H1 (cell line): ENCODE measurements around the gene MREG. TPM values are rescaled to one million over a fixed set of nuclear protein-coding genes. Genes with fewer than 3 reads are reported as not detected.

ENCODE experiments used
- CTCF ChIA-PET: fragments of 300-600 bp; sonication (Branson Sonifier 250); formaldehyde crosslinking; loops from one replicate; lab custom pipeline; 2021; ENCODE audit not compliant: partially characterized antibody; lab: Charles Lee
- POLR2A ChIA-PET: fragments of 300-600 bp; sonication (Branson Sonifier 250); formaldehyde crosslinking; loops from one replicate; lab custom pipeline; 2021; ENCODE audit warnings: inconsistent platforms; ENCODE audit not compliant: partially characterized antibody; lab: Charles Lee
- DNase-seq, 2 experiments: peaks; one replicate each; pipeline versions ENCODE4 v3.0.0 to v3.0.0-alpha.2; 2010 to 2022; ENCODE audit warnings: low spot score in 2 of 2, low read depth in 1 of 2, mixed read lengths in 1 of 2
- FAIRE-seq: peaks from 2 replicates; lab custom pipeline; 2011; peaks lifted over from hg19 to GRCh38; lab: Jason Lieb, UNC
- H2AFZ ChIP-seq: 2 replicates; pipeline ENCODE4 v1.8.1; 2012; ENCODE audit warnings: low read length, inconsistent platforms
- H2AK5ac ChIP-seq: 2 replicates; pipeline ENCODE4 v1.6.1; 2013; ENCODE audit warnings: low read depth, low read length
- H2BK120ac ChIP-seq: replicated peaks from 2 replicates; pipeline ENCODE3; 2013; ENCODE audit warnings: low read depth, low read length, inconsistent platforms
- H2BK12ac ChIP-seq: 2 replicates; pipeline ENCODE4 v1.6.1; 2013; ENCODE audit warnings: low read depth, low read length
- H2BK15ac ChIP-seq: 2 replicates; pipeline ENCODE4 v1.6.1; 2013; ENCODE audit warnings: low read length
- H2BK20ac ChIP-seq: 2 replicates; pipeline ENCODE4 v1.6.1; 2013; ENCODE audit warnings: low read length
- H2BK5ac ChIP-seq: 2 replicates; pipeline ENCODE4 v1.6.1; 2013; ENCODE audit warnings: low read depth, low read length
- H3K14ac ChIP-seq: 2 replicates; pipeline ENCODE4 v1.6.1; 2013; ENCODE audit warnings: inconsistent platforms; ENCODE audit not compliant: insufficient read length
- H3K18ac ChIP-seq: 2 replicates; pipeline ENCODE4 v1.6.1; 2013; ENCODE audit warnings: low read length; ENCODE audit errors: extremely low read depth
- H3K23ac ChIP-seq: 2 replicates; pipeline ENCODE4 v1.6.1; 2013; ENCODE audit warnings: inconsistent platforms; ENCODE audit not compliant: insufficient read length
- H3K23me2 ChIP-seq: 2 replicates; pipeline ENCODE4 v1.6.1; 2013; ENCODE audit warnings: low read depth, low read length
- H3K27ac ChIP-seq: 2 replicates; pipeline ENCODE4 v1.6.1; 2011; ENCODE audit warnings: low read depth, low read length, inconsistent platforms
- H3K27me3 ChIP-seq, 4 experiments: replicated peaks in 1 of 4; 1 replicate in 1 of 4; 2 replicates in 3 of 4; pipeline versions ENCODE4 v1.6.1 to v1.8.1; 2011 to 2013; ENCODE audit warnings: low read length in 3 of 4, mild to moderate bottlenecking in 3 of 4, inconsistent platforms in 2 of 4, mixed read lengths in 2 of 4, moderate library complexity in 1 of 4; ENCODE audit not compliant: control insufficient read depth in 3 of 4, insufficient read depth in 3 of 4; ENCODE audit errors: extremely low read depth in 1 of 4
- H3K36me3 ChIP-seq, 4 experiments: 2 replicates each; pipeline versions ENCODE4 v1.6.1 to v1.8.1; 2011 to 2013; ENCODE audit warnings: mild to moderate bottlenecking in 4 of 4, low read length in 3 of 4, moderate library complexity in 2 of 4, control low read depth in 1 of 4, inconsistent platforms in 1 of 4; ENCODE audit not compliant: insufficient read depth in 4 of 4, control insufficient read depth in 2 of 4
- H3K4ac ChIP-seq: replicated peaks from 2 replicates; pipeline ENCODE3; 2013; ENCODE audit warnings: low read length, low read depth, mixed read lengths, inconsistent platforms; ENCODE audit not compliant: insufficient read length
- H3K4me1 ChIP-seq, 4 experiments: replicated peaks in 1 of 4; 1 replicate in 1 of 4; 2 replicates in 3 of 4; pipeline versions ENCODE4 v1.6.1 to v1.8.1; 2011 to 2013; ENCODE audit warnings: low read length in 3 of 4, inconsistent platforms in 2 of 4, mixed read lengths in 1 of 4; ENCODE audit not compliant: insufficient read depth in 4 of 4, control insufficient read depth in 3 of 4
- H3K4me2 ChIP-seq, 2 experiments: 2 replicates each; pipeline versions ENCODE4 v1.6.1 to v1.8.1; 2011 to 2013; ENCODE audit warnings: low read depth in 2 of 2, low read length in 2 of 2, control low read depth in 1 of 2, inconsistent platforms in 1 of 2, mild to moderate bottlenecking in 1 of 2; ENCODE audit not compliant: insufficient read depth in 1 of 2
- H3K4me3 ChIP-seq, 4 experiments: fragments of 200-600, 300-600 bp in 1 of 4; sonication (generic), shearing (Covaris generic), sonication (Bioruptor Twin) in 1 of 4; 2 replicates each; pipeline versions ENCODE4 v1.5.1 to v1.8.1; 2011 to 2016; ENCODE audit warnings: low read length in 4 of 4, low read depth in 3 of 4, control low read depth in 2 of 4, inconsistent platforms in 2 of 4, mild to moderate bottlenecking in 2 of 4, mixed read lengths in 1 of 4, moderate library complexity in 1 of 4; ENCODE audit not compliant: insufficient read depth in 2 of 4; ENCODE audit errors: extremely low read depth in 1 of 4
- H3K56ac ChIP-seq: replicated peaks from 2 replicates; pipeline ENCODE3; 2013; ENCODE audit warnings: low read depth, mild to moderate bottlenecking, mixed read lengths, low read length, inconsistent platforms; ENCODE audit not compliant: insufficient read length
- H3K79me1 ChIP-seq: 2 replicates; pipeline ENCODE4 v1.6.1; 2013; ENCODE audit warnings: low read depth, low read length, control low read depth
- H3K79me2 ChIP-seq, 2 experiments: 2 replicates each; pipeline versions ENCODE4 v1.6.1 to v1.8.1; 2012 to 2013; ENCODE audit warnings: low read length in 2 of 2, mild to moderate bottlenecking in 2 of 2, inconsistent platforms in 1 of 2; ENCODE audit not compliant: insufficient read depth in 2 of 2, control insufficient read depth in 1 of 2
- H3K9ac ChIP-seq, 4 experiments: replicated peaks in 1 of 4; 1 replicate in 1 of 4; 2 replicates in 3 of 4; pipeline versions ENCODE4 v1.6.1 to v1.8.1; 2011 to 2013; ENCODE audit warnings: low read depth in 3 of 4, low read length in 3 of 4, control low read depth in 2 of 4, mild to moderate bottlenecking in 2 of 4, moderate library complexity in 2 of 4, inconsistent platforms in 1 of 4; ENCODE audit errors: extremely low read depth in 1 of 4
- H3K9me3 ChIP-seq, 2 experiments: 2 replicates each; pipeline versions ENCODE4 v1.6.1 to v1.8.1; 2012 to 2013; ENCODE audit warnings: mild to moderate bottlenecking in 2 of 2, moderate library complexity in 2 of 2, control low read depth in 1 of 2, inconsistent platforms in 1 of 2, low read depth in 1 of 2, low read length in 1 of 2, mixed read lengths in 1 of 2; ENCODE audit not compliant: insufficient read depth in 2 of 2
- H4K20me1 ChIP-seq, 2 experiments: replicated peaks in 1 of 2; 2 replicates each; pipeline versions ENCODE3 to v1.8.1; 2011 to 2013; ENCODE audit warnings: inconsistent platforms in 2 of 2, low read length in 2 of 2, mild to moderate bottlenecking in 1 of 2; ENCODE audit not compliant: insufficient read depth in 2 of 2, control insufficient read depth in 1 of 2
- H4K5ac ChIP-seq: 2 replicates; pipeline ENCODE4 v1.6.1; 2013; ENCODE audit warnings: low read length, low read depth, mixed read lengths, inconsistent platforms; ENCODE audit not compliant: insufficient read length
- H4K8ac ChIP-seq: 2 replicates; pipeline ENCODE4 v1.8.0; 2013; ENCODE audit warnings: mild to moderate bottlenecking, moderate library complexity, low read length, inconsistent platforms; ENCODE audit not compliant: insufficient read depth; ENCODE audit errors: extremely low read depth
- H4K91ac ChIP-seq: replicated peaks from 2 replicates; pipeline ENCODE3; 2013; ENCODE audit warnings: low read length, mixed read lengths, inconsistent platforms; ENCODE audit not compliant: insufficient read length
- BACH1 ChIP-seq: IDR thresholded peaks from 2 replicates; pipeline ENCODE4 v1.6.1; 2012; ENCODE audit warnings: low read length, improper control_type of control experiment
- CBX8 ChIP-seq: fragments of 300-800, 300-1000 bp; sonication (generic); IDR thresholded peaks from 2 replicates; pipeline ENCODE4 v1.7.1; 2016; ENCODE audit warnings: low read depth, low read length, borderline replicate concordance
- CREB1 ChIP-seq: IDR thresholded peaks from 2 replicates; pipeline ENCODE4 v1.6.1; 2012; ENCODE audit warnings: inconsistent platforms
- E2F6 ChIP-seq: IDR thresholded peaks from 2 replicates; pipeline ENCODE4 v1.6.1; 2012; ENCODE audit warnings: inconsistent platforms
- HDAC2 ChIP-seq, 2 experiments: fragments of 300-600 bp in 1 of 2; sonication (generic) in 1 of 2; IDR thresholded peaks; 2 replicates each; pipeline ENCODE4 v1.6.1; 2011 to 2012; ENCODE audit warnings: low read depth in 2 of 2, low read length in 2 of 2, mild to moderate bottlenecking in 2 of 2, moderate library complexity in 2 of 2, borderline replicate concordance in 1 of 2, inconsistent platforms in 1 of 2
- JUN ChIP-seq: IDR thresholded peaks from 2 replicates; pipeline ENCODE4 v1.6.1; 2011; ENCODE audit warnings: low read depth, mild to moderate bottlenecking, improper control_type of control experiment, low read length
- JUND ChIP-seq: IDR thresholded peaks from 2 replicates; pipeline ENCODE4 v1.6.1; 2011; ENCODE audit warnings: mild to moderate bottlenecking, improper control_type of control experiment, low read length
- PHF8 ChIP-seq: fragments of 200-600 bp; sonication (generic); conservative IDR thresholded peaks from 2 replicates; pipeline ENCODE4 v1.7.1; 2012; ENCODE audit warnings: low read depth, mild to moderate bottlenecking, inconsistent platforms, low read length, moderate library complexity
- POLR2AphosphoS5 ChIP-seq: IDR thresholded peaks from 2 replicates; pipeline ENCODE4 v1.6.1; 2011; ENCODE audit warnings: low read depth, low read length
- SIN3A ChIP-seq, 2 experiments: IDR thresholded peaks in 1 of 2; conservative IDR thresholded peaks in 1 of 2; 2 replicates each; pipeline ENCODE4 v1.6.1; 2011 to 2012; ENCODE audit warnings: low read length in 2 of 2, improper control_type of control experiment in 1 of 2, low read depth in 1 of 2, mild to moderate bottlenecking in 1 of 2
- SP2 ChIP-seq: IDR thresholded peaks from 2 replicates; pipeline ENCODE4 v1.6.1; 2012; ENCODE audit warnings: mild to moderate bottlenecking, low read length, inconsistent platforms
- SP4 ChIP-seq: IDR thresholded peaks from 2 replicates; pipeline ENCODE4 v1.6.1; 2012; ENCODE audit warnings: low read length, inconsistent platforms
- TAF7 ChIP-seq: optimal IDR thresholded peaks from 2 replicates; pipeline ENCODE3; 2011; ENCODE audit warnings: low read depth, mild to moderate bottlenecking, inconsistent platforms, low read length, moderate library complexity, borderline replicate concordance
- TEAD4 ChIP-seq: IDR thresholded peaks from 2 replicates; pipeline ENCODE4 v1.6.1; 2012; ENCODE audit warnings: low read depth, low read length, inconsistent platforms, mixed read lengths
- WGBS, 2 experiments: shearing (Covaris generic) in 1 of 2; methylation state at CpG; one replicate each; pipeline versions ENCODE4 v1.1.6 to v1.1.7; 2013 to 2015; ENCODE audit warnings: low lambda C conversion rate in 2 of 2, mixed read lengths in 2 of 2, inconsistent platforms in 1 of 2, low coverage in 1 of 2, missing lambda C conversion rate in 1 of 2; ENCODE audit not compliant: insufficient replicate concordance in 2 of 2, insufficient coverage in 1 of 2, insufficient read length in 1 of 2; ENCODE audit errors: extremely low coverage in 1 of 2, missing lambda C conversion rate in 1 of 2; 5-methylcytosine and 5-hydroxymethylcytosine counted together
- polyA plus RNA-seq, 7 experiments: library from polyadenylated mRNA; depleted of rRNA in 3 of 7; stranded (reverse) in 5 of 7; unstranded in 2 of 7; fragments of >200 nt in 5 of 7; fragments of 200-250 nt in 2 of 7; gene quantifications; 1 replicate in 5 of 7; 2 replicates in 1 of 7; 4 replicates in 1 of 7; pipeline versions ENCODE4 v1.2.1 to v1.2.3, GENCODE V29; 2011 to 2013; ENCODE audit warnings: missing spikeins in 2 of 7, mixed read lengths in 2 of 7
- total RNA-seq: library from RNA; stranded (reverse); fragmentation: NEBNext Ultra II Directional; extraction: Animal tissue kit (Norgen Biotek cat#: 25700); gene quantifications from 2 replicates; pipeline ENCODE4 v1.2.1, GENCODE V29; 2021

MREG gene
- total and polyA plus RNA-seq, 2 of the 8 experiments (the other 6 are each of a cell fraction or from before 2014, with no cell fraction given): 7.5 to 31.9 TPM

GRCh38 chr2:215900203-215900611, 113.1 kb downstream of the MREG start:
- no peak overlapping the region for H3K18ac ChIP-seq
- H3K4me2 ChIP-seq: no peak overlapping the region
- H3K27me3 ChIP-seq: 0 out of 7 replicates have a peak, but pooled peaks cover 0 to 2% (median 0%) of the 10 kb centered on the region in 4 experiments
- DNase-seq (no peak), FAIRE-seq (no peak)
- WGBS, 2 experiments: 92% methylated on average over 4 of the region's 4 CpGs; no CpG with 5 or more reads in 1 of the 2 experiments
- H3K79me1 ChIP-seq: no peaks in the 10 kb centered on the region
- H4K20me1 ChIP-seq: no peaks in the 10 kb centered on the region
- H3K79me2 ChIP-seq: no peaks in the 10 kb centered on the region
- no peak overlapping the region for H3K56ac ChIP-seq
- no peak overlapping the region for H4K8ac ChIP-seq
- H3K36me3 ChIP-seq: no peaks in the 10 kb centered on the region
- H3K27ac ChIP-seq: no peak overlapping the region
- H3K4me3 ChIP-seq: no peak overlapping the region
- no peak overlapping the region for H3K9ac ChIP-seq
- no peak overlapping the region for H3K23ac ChIP-seq
- no peak overlapping the region for H4K91ac ChIP-seq
- TF ChIP-seq SP4: no peak
- no peak for TF ChIP-seq CREB1
- TF ChIP-seq PHF8: no peak
- TF ChIP-seq JUN: no peak
- no peak for TF ChIP-seq TEAD4
- TF ChIP-seq SIN3A (conservative IDR thresholded peaks at IDR 0.05 in 1 of 2, IDR thresholded peaks at IDR 0.05 in 1 of 2; ENCODE audit: low read depth in 1 of 2, low read length in 2 of 2): no peak
- TF ChIP-seq TAF7: no peak
- TF ChIP-seq BACH1: no peak
- no peak for TF ChIP-seq E2F6
- no peak for TF ChIP-seq HDAC2 (IDR thresholded peaks at IDR 0.05; ENCODE audit: borderline replicate concordance in 1 of 2, low read depth in 2 of 2, low read length in 2 of 2)
- no peak for TF ChIP-seq SP2
- no peak for TF ChIP-seq POLR2AphosphoS5
- no peak for TF ChIP-seq JUND
- no peak for TF ChIP-seq CBX8
- ChIA-PET POLR2A (no interaction called here), CTCF (interaction anchor here (0.8 kb wide), 1 partner anchor 19 kb away, joined by 3 read pairs; no protein-coding TSS in a partner anchor)
- H3K14ac ChIP-seq: no peak overlapping the region
- no peaks in the 10 kb centered on the region for H3K23me2 ChIP-seq
- H4K5ac ChIP-seq: no peak overlapping the region
- no peak overlapping the region for H2BK12ac ChIP-seq
- H2BK15ac ChIP-seq: no peak overlapping the region
- no peak overlapping the region for H2BK5ac ChIP-seq
- H3K4ac ChIP-seq: no peak overlapping the region
- no peaks in the 10 kb centered on the region for H3K4me1 ChIP-seq
- no peak overlapping the region for H2BK120ac ChIP-seq
- H2AK5ac ChIP-seq: no peak overlapping the region
- no peak overlapping the region for H2AFZ ChIP-seq
- H3K9me3 ChIP-seq: no peaks in the 10 kb centered on the region
- H2BK20ac ChIP-seq: no peak overlapping the region
